ENCODE measurements around the gene RUNX2. TPM values are rescaled to one million over a fixed set of nuclear protein-coding genes. Genes with fewer than 3 reads are reported as not detected.

The RUNX2 gene
- total RNA-seq, 1 donor from 2014 or later = 1.8 TPM

GRCh38 chr6:45500924-45501816, 173.0 kb downstream of the RUNX2 start:
- ChIA-PET CTCF (interaction anchor here (0.7 to 0.8 kb wide), 2 partner anchors 8 to 10 kb away, joined by 3 read pairs; no protein-coding TSS in a partner anchor), POLR2A (no interaction called here)
- intact Hi-C loops (cut with micrococcal nuclease) = no loop called here
- no peak for TF ChIP-seq CTCF (IDR thresholded peaks at IDR 0.05)
- ATAC-seq (ENCODE audit: low read depth) (no peak), DNase-seq (no peak)
- H3K27ac Mint-ChIP-seq = no peak overlapping the region
- H3K27me3 Mint-ChIP-seq = no peaks in the 10 kb centered on the region
- H3K9me3 Mint-ChIP-seq = no peaks in the 10 kb centered on the region
- H3K36me3 Mint-ChIP-seq (ENCODE audit: low read depth) = no peaks in the 10 kb centered on the region
- no peak overlapping the region for H3K4me3 Mint-ChIP-seq
- H3K4me1 Mint-ChIP-seq = peaks cover 7% of the 10 kb centered on the region

- CTCF ChIA-PET = no interaction called here
- ATAC-seq (ENCODE audit: low read depth) (no peak), DNase-seq (no peak)
- Mint-ChIP-seq H3K27me3 (no peaks in the 10 kb centered on the region), H3K4me3 (no peak overlapping the region), H3K27ac (no peak overlapping the region), H3K36me3 (ENCODE audit: low read depth) (no peaks in the 10 kb centered on the region), H3K4me1 (no peaks in the 10 kb centered on the region), H3K9me3 (no peaks in the 10 kb centered on the region)
- no peak for TF ChIP-seq CTCF (IDR thresholded peaks at IDR 0.05)
- intact Hi-C loops (cut with micrococcal nuclease) = no loop called here
- POLR2A ChIA-PET = no interaction called here
Measured at GRCh38 chr6:45502456-45502855, 174.3 kb downstream of the RUNX2 start.

GRCh38 chr6:45504947-45505346, 176.8 kb downstream of the RUNX2 start:
- no peaks in the 10 kb centered on the region for H3K4me1 Mint-ChIP-seq
- H3K27me3 Mint-ChIP-seq = no peaks in the 10 kb centered on the region
- intact Hi-C loops (cut with micrococcal nuclease) = no loop called here
- ATAC-seq (ENCODE audit: low read depth) (no peak), DNase-seq (no peak)
- H3K27ac Mint-ChIP-seq = no peak overlapping the region
- H3K36me3 Mint-ChIP-seq (ENCODE audit: low read depth) = no peaks in the 10 kb centered on the region
- TF ChIP-seq CTCF (IDR thresholded peaks at IDR 0.05) = no peak
- ChIA-PET POLR2A (no interaction called here), CTCF (no interaction called here)
- no peak overlapping the region for H3K4me3 Mint-ChIP-seq
- no peaks in the 10 kb centered on the region for H3K9me3 Mint-ChIP-seq

DNA sequence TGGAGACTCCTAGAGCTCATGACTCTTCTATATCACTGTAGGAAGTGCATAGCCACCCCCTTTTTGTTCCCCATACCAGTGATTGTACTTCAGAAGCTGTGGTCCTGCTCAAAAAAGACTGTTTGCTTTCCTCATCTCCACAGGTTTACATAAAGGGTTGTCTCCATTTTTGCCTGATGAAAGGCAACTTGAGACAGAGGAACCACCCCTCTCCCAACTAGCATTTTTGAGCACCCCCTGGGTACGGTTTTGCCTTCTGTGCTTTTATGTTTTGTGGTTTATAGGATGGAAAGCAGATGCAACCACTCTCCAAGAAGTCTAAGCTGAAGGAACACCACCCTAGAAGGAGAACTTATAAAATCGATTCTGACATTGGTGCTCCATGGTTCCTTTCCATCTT, 177.3 kb downstream of the RUNX2 start:
- ChIA-PET CTCF (no interaction called here), POLR2A (no interaction called here)
- H3K27me3 Mint-ChIP-seq = no peaks in the 10 kb centered on the region
- no peak overlapping the region for H3K27ac Mint-ChIP-seq
- H3K4me1 Mint-ChIP-seq = no peaks in the 10 kb centered on the region
- no peaks in the 10 kb centered on the region for H3K9me3 Mint-ChIP-seq
- H3K36me3 Mint-ChIP-seq (ENCODE audit: low read depth) = no peaks in the 10 kb centered on the region
- H3K4me3 Mint-ChIP-seq = no peak overlapping the region
- no peak for DNase-seq
- no peak for ATAC-seq (ENCODE audit: low read depth)
- intact Hi-C loops (cut with micrococcal nuclease) = no loop called here
- TF ChIP-seq CTCF (IDR thresholded peaks at IDR 0.05) = no peak

DNA sequence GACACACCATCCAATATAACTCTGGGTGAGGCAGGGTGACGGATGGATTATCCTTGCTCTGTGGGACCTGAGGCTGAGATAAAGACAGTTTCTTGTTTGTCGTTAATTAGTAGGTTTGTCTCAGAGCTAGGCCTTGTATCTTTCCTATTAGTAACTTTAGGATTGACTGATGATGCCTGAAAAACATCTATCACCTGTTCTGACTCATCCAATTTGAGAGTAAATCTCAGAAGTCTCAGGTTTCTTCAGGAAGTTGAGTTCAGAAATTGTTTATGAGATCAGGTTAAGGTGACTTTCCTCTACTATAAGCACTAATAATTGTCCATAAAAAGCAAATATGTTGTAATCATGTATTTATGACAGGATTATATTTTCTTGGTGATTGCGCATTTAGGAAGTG, 179.1 kb downstream of the RUNX2 start:
- no peak for DNase-seq
- POLR2A ChIA-PET = no interaction called here
- CTCF ChIA-PET = no interaction called here
- Mint-ChIP-seq H3K36me3 (ENCODE audit: low read depth) (no peaks in the 10 kb centered on the region), H3K9me3 (no peaks in the 10 kb centered on the region), H3K4me3 (no peak overlapping the region), H3K27me3 (no peaks in the 10 kb centered on the region), H3K4me1 (no peaks in the 10 kb centered on the region), H3K27ac (no peak overlapping the region)
- no peak for TF ChIP-seq CTCF (IDR thresholded peaks at IDR 0.05)
- intact Hi-C loops (cut with micrococcal nuclease) = no loop called here
- no peak for ATAC-seq (ENCODE audit: low read depth)
